Measurements from ENCODE around the gene REXO2.

DNA sequence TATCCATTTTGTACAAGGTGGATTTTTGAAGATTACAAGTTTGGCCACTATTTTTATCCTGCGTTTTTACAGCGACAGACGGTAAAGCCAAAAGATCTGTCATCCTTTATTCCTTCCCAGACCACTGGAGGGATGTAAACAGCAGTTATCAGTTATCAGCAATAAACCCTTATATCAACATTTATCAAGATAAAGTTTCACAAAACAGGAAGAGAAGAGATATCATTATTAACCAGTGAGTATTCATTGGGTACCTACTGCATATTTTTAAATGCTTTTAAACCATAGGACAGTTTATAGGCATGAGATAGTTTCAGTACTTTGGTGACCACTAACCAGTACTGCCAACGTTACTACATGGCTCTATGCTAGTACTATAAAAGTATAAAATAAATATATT is 5.9 kb upstream of the REXO2 start:
- TF ChIP-seq EZH2phosphoT487 (IDR thresholded peaks at IDR 0.05; ENCODE audit: low read length) (no peak), CTCF (IDR thresholded peaks at IDR 0.05; ENCODE audit: low read length) (no peak)

Measured in MM.1S (cell line).